ENCODE data around the gene ZNF804A.

Gene ZNF804A

DNA sequence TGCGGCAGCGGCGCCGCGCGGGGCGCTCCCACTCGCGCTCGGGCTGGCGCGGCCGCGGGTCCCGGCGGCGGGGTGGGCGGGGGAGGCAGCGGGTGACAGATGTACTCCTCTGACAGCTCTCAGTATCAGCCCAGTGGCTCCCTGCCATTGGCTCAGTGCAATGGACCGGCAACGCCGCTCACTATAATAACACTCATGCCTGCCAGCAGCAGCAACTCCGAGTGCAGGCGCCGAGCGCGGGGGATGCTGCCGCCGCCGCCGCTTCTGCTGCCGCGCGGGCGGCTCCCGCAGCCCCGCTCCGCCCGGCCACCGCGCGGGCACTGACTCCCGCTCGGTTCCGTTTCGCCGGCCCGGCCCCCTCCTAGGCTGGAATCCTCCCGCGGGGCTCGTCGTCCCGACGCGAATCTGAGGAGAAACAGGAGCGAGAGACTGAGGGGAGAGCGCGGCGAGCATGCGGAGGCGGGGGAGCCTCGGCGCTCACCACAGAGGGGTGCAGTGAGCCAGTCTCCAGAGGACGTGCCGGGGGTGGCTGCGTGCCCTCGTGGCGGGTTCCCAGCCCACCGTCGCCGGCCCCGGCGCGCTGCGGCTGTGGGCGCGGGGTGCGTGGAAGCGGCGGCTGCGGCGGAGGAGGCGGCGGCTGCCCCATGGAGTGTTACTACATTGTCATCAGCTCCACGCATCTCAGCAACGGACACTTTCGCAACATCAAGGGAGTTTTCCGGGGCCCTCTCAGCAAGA is at the start of gene ZNF804A:
Gene ZNF804A (plus strand): TSS at position 214 of the 738 bp plus-strand sequence. CDS start 431 bp downstream, at position 645.
- TF ChIP-seq POLR2A (IDR thresholded peaks at IDR 0.05; ENCODE audit: low read depth, low read length): 0 out of 2 replicates have a peak, but pooled peaks have one; percentile 36
- FAIRE-seq: no peak
- DNase-seq (ENCODE audit: insufficient read length, low spot score): peak; percentile 58

- DNase-seq (ENCODE audit: insufficient read length, low spot score) (no peak), FAIRE-seq (no peak)
- no peak for TF ChIP-seq POLR2A (IDR thresholded peaks at IDR 0.05; ENCODE audit: low read depth, low read length)
Measured at GRCh38 chr2:184549153-184549552, 49.2 kb upstream of the ZNF804A start.

GRCh38 chr2:184551626-184552025 is 46.7 kb upstream of the ZNF804A start:
- FAIRE-seq (no peak), DNase-seq (ENCODE audit: insufficient read length, low spot score) (no peak)
- TF ChIP-seq POLR2A (IDR thresholded peaks at IDR 0.05; ENCODE audit: low read depth, low read length): no peak

DNA sequence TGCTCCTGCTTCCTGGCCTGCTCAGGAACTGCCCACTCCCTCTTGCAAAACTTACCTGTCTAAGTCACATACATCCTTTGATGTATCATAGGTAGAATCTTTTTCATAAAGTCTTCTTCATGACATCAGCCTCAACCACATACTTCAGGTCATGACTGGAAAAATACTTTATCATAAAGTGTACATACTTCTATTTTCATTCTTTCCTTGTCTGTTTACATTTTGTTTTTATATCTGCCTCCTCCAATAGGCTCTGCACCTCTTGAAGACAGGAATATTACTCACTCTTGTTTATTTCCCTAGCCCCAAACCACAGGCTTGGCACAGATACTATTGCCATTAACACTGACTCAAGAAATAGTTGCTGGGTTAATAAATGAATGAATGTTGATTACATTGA is 43.6 kb upstream of the ZNF804A start:
- FAIRE-seq: peak; percentile 45

GRCh38 chr2:184555352-184555751 is 43.0 kb upstream of the ZNF804A start:
- no peak for TF ChIP-seq POLR2A (IDR thresholded peaks at IDR 0.05; ENCODE audit: low read depth, low read length)
- FAIRE-seq (no peak), DNase-seq (ENCODE audit: insufficient read length, low spot score) (no peak)

More for the DNA sequence above, 43.6 kb upstream of the ZNF804A start:
- DNase-seq (ENCODE audit: insufficient read length, low spot score): no peak
- TF ChIP-seq POLR2A (IDR thresholded peaks at IDR 0.05; ENCODE audit: low read depth, low read length): no peak

DNA sequence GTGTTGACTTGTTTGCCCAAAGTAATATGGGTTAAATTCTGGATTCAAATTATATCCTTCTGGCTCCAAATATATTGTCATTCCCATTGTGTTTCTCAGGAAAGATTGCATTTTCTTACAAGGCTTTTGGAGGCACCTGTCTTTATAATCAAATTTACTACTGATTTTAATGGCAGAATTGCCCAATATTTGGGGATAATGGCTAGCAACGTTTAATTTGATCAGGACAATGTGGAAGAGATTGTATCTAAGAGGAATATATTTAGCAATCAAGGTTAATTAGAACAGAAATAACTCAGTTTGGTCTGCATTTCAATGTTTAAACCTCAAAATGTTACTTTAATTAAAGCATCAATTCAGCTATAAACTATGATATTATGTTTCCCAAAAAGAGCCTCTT is 41.7 kb upstream of the ZNF804A start:
- no peak for FAIRE-seq
- DNase-seq (ENCODE audit: insufficient read length, low spot score): no peak
- no peak for TF ChIP-seq POLR2A (IDR thresholded peaks at IDR 0.05; ENCODE audit: low read depth, low read length)

GRCh38 chr2:184558713-184559464 is 39.4 kb upstream of the ZNF804A start:
- TF ChIP-seq POLR2A (IDR thresholded peaks at IDR 0.05; ENCODE audit: low read depth, low read length): no peak
- FAIRE-seq (no peak), DNase-seq (ENCODE audit: insufficient read length, low spot score) (no peak)

DNA sequence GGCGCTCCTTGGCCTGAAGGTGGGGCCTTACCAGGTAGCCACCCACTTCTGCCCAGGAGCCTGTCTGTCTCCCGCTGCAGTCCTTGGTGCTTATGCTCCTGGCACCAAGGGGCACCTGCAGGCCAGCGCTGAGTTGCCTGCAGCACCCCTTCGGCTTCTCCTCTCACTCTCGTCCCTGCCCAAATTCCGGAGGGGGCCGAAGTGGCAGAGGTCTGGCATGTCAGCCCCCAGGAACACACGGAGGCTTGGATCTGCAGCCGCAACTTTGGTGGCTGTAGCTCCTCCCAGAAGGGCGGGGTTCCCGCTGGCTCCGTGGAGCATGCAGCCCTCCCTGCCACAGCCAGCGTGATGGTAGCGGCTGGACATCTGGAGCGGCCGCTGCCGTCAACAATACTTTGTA is 37.7 kb upstream of the ZNF804A start:
- FAIRE-seq (no peak), DNase-seq (ENCODE audit: insufficient read length, low spot score) (no peak)
- TF ChIP-seq POLR2A (IDR thresholded peaks at IDR 0.05; ENCODE audit: low read depth, low read length): no peak

DNA sequence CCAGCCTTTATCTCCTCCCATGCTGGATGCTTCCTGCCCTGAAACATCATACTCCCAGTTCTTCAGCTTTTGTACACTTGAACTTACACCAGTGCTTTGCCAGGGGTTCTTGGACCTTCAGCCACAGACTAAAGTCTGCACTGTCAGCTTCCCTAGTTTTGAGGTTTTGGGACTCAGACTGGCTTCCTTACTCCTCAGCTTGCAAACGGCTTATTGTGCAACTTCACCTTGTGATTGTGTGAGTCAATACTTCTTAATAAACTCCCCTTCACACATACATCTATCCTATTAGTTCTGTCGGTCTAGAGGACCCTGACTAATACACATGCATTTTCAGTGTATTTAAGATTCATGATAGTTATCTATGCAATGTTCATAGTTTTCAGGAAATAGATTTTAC is 35.8 kb upstream of the ZNF804A start:
- DNase-seq (ENCODE audit: insufficient read length, low spot score) (no peak), FAIRE-seq (no peak)
- TF ChIP-seq POLR2A (IDR thresholded peaks at IDR 0.05; ENCODE audit: low read depth, low read length): no peak

DNA sequence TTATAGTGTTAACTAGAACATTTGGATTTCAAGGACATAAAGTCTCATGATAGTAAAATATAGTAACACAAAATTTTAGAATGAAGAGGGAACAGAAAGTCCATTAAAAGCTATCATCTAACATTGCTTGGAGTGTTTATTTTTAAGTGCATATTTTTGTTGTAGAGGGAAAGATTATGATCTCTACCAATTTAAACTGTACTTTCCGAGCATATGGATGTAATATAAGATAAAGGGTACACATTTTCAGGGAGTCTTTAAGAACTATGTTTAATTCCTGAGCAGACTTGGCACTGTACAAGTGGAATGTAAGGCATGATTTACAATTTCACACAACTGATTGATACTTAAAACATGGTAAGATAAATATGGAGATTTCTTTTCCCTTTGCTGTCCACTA is 34.2 kb upstream of the ZNF804A start:
- no peak for TF ChIP-seq POLR2A (IDR thresholded peaks at IDR 0.05; ENCODE audit: low read depth, low read length)
- FAIRE-seq (peak; percentile 23), DNase-seq (ENCODE audit: insufficient read length, low spot score) (no peak)

DNA sequence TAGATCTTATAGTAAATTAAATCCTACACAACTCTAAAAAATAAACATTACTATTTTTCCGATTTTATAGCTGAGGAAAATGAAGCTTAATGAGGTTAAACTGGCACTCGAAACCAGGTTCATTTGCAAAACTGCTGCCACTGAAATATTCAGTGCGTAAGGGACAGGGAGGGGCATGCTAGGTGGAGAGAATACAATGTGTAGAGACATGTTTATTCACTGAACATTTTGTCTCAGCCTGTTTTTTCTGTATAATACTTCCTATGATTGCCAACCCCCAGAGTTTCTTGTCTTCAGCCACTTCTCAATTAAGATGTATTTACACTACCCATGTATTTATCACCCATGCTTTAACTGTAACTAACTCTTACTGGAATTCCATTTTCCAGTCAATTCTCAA is 31.6 kb upstream of the ZNF804A start:
- DNase-seq (ENCODE audit: insufficient read length, low spot score) (no peak), FAIRE-seq (no peak)
- TF ChIP-seq POLR2A (IDR thresholded peaks at IDR 0.05; ENCODE audit: low read depth, low read length): no peak

DNA sequence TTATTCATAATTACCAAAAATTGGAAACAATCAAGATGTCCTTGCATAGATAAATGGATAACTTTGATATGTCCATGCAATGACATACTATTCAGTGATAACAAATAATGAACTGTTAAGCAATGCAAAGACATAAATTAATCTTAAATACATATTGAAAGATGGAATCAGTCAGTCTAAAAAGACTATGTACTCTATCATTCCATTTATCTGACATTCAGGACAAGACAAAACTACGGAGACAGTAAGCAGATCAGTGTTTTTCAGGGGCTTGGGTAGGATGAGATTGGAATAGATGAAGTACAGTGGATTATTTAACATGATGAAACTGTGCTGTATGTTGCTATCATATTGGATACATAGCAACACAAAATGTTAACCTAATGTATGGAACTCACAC is 21.3 kb upstream of the ZNF804A start:
- FAIRE-seq (no peak), DNase-seq (ENCODE audit: insufficient read length, low spot score) (no peak)
- TF ChIP-seq POLR2A (IDR thresholded peaks at IDR 0.05; ENCODE audit: low read depth, low read length): no peak

- FAIRE-seq: no peak
- DNase-seq (ENCODE audit: insufficient read length, low spot score): no peak
- TF ChIP-seq POLR2A (IDR thresholded peaks at IDR 0.05; ENCODE audit: low read depth, low read length): no peak
Measured at GRCh38 chr2:184577743-184578142, 20.6 kb upstream of the ZNF804A start.

DNA sequence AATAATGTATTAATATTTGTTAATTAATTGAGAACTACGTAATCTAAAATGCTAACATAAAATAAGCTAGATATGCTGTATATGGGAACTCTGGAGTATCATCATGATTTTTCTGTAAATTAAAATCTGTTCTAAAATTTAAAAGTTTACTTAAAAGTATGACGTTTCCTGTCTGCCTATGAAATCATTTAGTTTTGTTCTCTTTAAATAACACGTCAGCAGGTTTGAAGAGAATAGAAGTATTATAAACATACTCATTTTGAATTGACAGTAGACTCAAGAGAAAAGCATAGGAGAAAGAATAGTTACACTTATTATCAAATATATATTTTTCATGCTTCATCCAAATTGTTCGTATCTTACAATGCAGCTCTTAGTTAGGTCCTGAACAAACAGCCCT is 19.1 kb upstream of the ZNF804A start:
- no peak for TF ChIP-seq POLR2A (IDR thresholded peaks at IDR 0.05; ENCODE audit: low read depth, low read length)
- FAIRE-seq: no peak
- no peak for DNase-seq (ENCODE audit: insufficient read length, low spot score)

DNA sequence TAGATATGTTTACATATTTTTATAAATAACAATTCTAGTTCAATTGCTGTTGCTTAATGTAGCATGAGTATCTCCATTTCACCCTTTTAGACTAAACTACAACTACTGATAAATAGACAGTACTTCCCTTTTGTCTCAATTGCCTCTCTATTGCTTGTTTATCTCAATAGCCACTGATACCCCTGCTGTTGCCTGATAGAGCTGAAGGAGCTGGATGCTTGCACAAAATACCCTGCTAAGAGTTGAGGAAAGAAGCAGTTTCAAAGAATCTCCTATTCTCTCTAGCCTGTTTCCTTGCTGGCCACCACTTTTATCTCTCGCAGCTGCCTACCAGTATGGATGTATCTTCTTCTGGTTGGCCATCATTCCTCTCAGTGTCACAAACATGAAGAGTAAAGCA is 16.9 kb upstream of the ZNF804A start:
- no peak for TF ChIP-seq POLR2A (IDR thresholded peaks at IDR 0.05; ENCODE audit: low read depth, low read length)
- DNase-seq (ENCODE audit: insufficient read length, low spot score): no peak
- no peak for FAIRE-seq

Data from H54 (cell line).